T-cell (primary cell): ENCODE measurements around the gene ABCA9. TPM values are rescaled to one million over a fixed set of nuclear protein-coding genes. Genes with fewer than 3 reads are reported as not detected.

ENCODE experiments used
- ATAC-seq, 4 experiments: fragments of 200-7000 bp in 3 of 4; fragments of 150-1000 bp in 1 of 4; cut with Tn5 transposase; replicated peaks in 1 of 4; 1 replicate in 3 of 4; 2 replicates in 1 of 4; pipeline ENCODE4 v1.10.0; 2021; ENCODE audit warnings: moderate library complexity in 3 of 4, mild to moderate bottlenecking in 2 of 4, moderate number of reproducible peaks in 1 of 4
- CTCF ChIA-PET, 2 donors: fragments of 300-600 bp; sonication (Branson Sonifier 250); formaldehyde crosslinking; loops; one replicate each; lab custom pipeline; 2022; ENCODE audit warnings: antibody characterized with exemption in 2 of 2; lab: Charles Lee
- POLR2A ChIA-PET, 2 donors: fragments of 300-600 bp; sonication (Branson Sonifier 250); formaldehyde crosslinking; loops; one replicate each; lab custom pipeline; 2022; ENCODE audit warnings: antibody characterized with exemption in 2 of 2; lab: Charles Lee
- DNase-seq, 35 experiments: peaks; one replicate each; pipeline versions ENCODE4 v3.0.0 to v3.0.0-alpha.2; 2013 to 2023
- H3K27ac ChIP-seq: one replicate; pipeline ENCODE4 v1.5.1; 2013; ENCODE audit warnings: low read length
- H3K27me3 ChIP-seq, 2 experiments: replicated peaks in 1 of 2; 1 replicate in 1 of 2; 2 replicates in 1 of 2; pipeline versions ENCODE4 v1.6.1 to v1.7.0; 2013; ENCODE audit warnings: low read length in 1 of 2, mixed read lengths in 1 of 2; ENCODE audit not compliant: control insufficient read depth in 2 of 2, insufficient read depth in 2 of 2; ENCODE audit errors: extremely low read depth in 1 of 2
- H3K36me3 ChIP-seq, 2 donors: 1 replicate in 1 of 2; 2 replicates in 1 of 2; pipeline versions ENCODE4 v1.6.1 to v1.7.0; 2013; ENCODE audit warnings: low read length in 1 of 2; ENCODE audit not compliant: control insufficient read depth in 2 of 2, insufficient read depth in 1 of 2; ENCODE audit errors: extremely low read depth in 1 of 2
- H3K4me1 ChIP-seq, 2 experiments: 1 replicate in 1 of 2; 2 replicates in 1 of 2; pipeline versions ENCODE4 v1.6.1 to v1.7.0; 2013; ENCODE audit warnings: low read length in 2 of 2, mixed read lengths in 1 of 2; ENCODE audit not compliant: insufficient read depth in 2 of 2, control insufficient read depth in 1 of 2; ENCODE audit errors: extremely low read depth in 1 of 2
- H3K4me3 ChIP-seq, 2 donors: 1 replicate in 1 of 2; 2 replicates in 1 of 2; pipeline versions ENCODE4 v1.5.1 to v1.7.0; 2013; ENCODE audit warnings: mild to moderate bottlenecking in 2 of 2, low read length in 1 of 2, moderate library complexity in 1 of 2; ENCODE audit not compliant: control insufficient read depth in 1 of 2; ENCODE audit errors: extremely low read depth in 1 of 2
- H3K9me3 ChIP-seq: 2 replicates; pipeline ENCODE4 v1.7.0; 2013
- H3K27ac Mint-ChIP-seq, 2 donors: one replicate each; pipeline ENCODE4 v1.8.0; 2020 to 2021; ENCODE audit warnings: mild to moderate bottlenecking in 2 of 2, mixed read lengths in 2 of 2
- H3K27me3 Mint-ChIP-seq, 2 donors: one replicate each; pipeline ENCODE4 v1.8.0; 2021 to 2022; ENCODE audit warnings: mixed read lengths in 2 of 2
- H3K36me3 Mint-ChIP-seq: one replicate; pipeline ENCODE4 v1.8.0; 2021; ENCODE audit warnings: mixed read lengths
- H3K4me1 Mint-ChIP-seq, 3 donors: one replicate each; pipeline ENCODE4 v1.8.0; 2020 to 2022; ENCODE audit warnings: mixed read lengths in 3 of 3, mild to moderate bottlenecking in 1 of 3
- H3K4me3 Mint-ChIP-seq, 3 donors: one replicate each; pipeline ENCODE4 v1.8.0; 2020 to 2022; ENCODE audit warnings: mild to moderate bottlenecking in 3 of 3, mixed read lengths in 3 of 3, moderate library complexity in 3 of 3
- H3K9me3 Mint-ChIP-seq, 3 donors: one replicate each; pipeline ENCODE4 v1.8.0; 2020 to 2022; ENCODE audit warnings: mixed read lengths in 3 of 3
- WGBS: methylation state at CpG from one replicate; pipeline ENCODE4 v1.1.5; 2013; ENCODE audit warnings: missing lambda C conversion rate; ENCODE audit not compliant: insufficient coverage; 5-methylcytosine and 5-hydroxymethylcytosine counted together
- total RNA-seq, 35 experiments: library from RNA in 6 of 35; stranded (reverse) in 6 of 35; fragments of 120-200 nt in 1 of 35; gene quantifications; one replicate each; pipeline versions ENCODE4 v1.2.1 to v1.2.4 and lab custom pipeline; 2013 to 2026

Gene ABCA9
- total RNA-seq, 5 donors from 2014 or later (not counting 1 experiment from before 2014, with no cell fraction given): 0.05 to 0.06 (median 0.06) TPM; not detected in 2

DNA sequence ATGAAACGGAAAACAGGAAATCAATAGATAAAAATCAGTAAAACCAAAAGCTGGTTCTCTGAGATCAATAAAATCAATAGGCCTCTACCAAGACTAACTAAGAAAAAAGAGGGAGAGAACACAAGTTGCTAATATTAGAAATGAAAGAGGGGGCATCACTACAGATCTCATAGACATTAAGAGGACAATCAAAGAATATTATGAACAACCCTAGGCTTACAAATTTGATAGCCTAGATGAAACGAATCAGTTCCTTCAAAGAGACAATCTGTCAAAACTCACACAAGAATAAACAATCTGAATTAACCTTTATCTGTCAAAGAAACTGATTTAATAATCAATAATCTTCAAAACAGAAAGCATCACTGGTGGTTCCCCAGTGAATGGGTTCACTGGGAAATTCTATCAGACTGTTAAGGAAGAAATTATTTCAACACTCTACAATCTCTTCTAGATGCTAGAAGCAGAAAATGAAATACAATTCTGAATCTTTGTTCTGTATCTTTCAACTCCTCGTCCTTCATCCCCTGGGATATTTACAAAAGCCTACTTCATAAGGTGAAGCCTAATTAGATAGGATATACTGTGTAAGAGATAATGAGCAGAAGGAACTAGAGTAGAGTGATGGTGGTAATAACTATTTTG lies 4.4 kb downstream of the ABCA9 start:
- Mint-ChIP-seq H3K4me3 (no peak overlapping the region), H3K27ac (no peak overlapping the region), H3K36me3 (no peaks in the 10 kb centered on the region), H3K27me3 (peaks cover 0 to 7% of the 10 kb centered on the region in 2 donors), H3K4me1 (no peaks in the 10 kb centered on the region), H3K9me3 (peaks cover 15 to 33% (median 17%) of the 10 kb centered on the region in 3 donors)
- no peak overlapping the region for H3K4me3 ChIP-seq
- no CpG with 5 or more reads among the region's 3 CpGs for WGBS
- DNase-seq (no peak), ATAC-seq (no peak)
- ChIA-PET CTCF (interaction anchor here in 1 of 2 donors (0.7 kb wide), 1 partner anchor 30 kb away, joined by 3 read pairs; no protein-coding TSS in a partner anchor), POLR2A (no interaction called here)
- H3K27me3 ChIP-seq: no peaks in the 10 kb centered on the region
- H3K36me3 ChIP-seq: no peaks in the 10 kb centered on the region
- no peaks in the 10 kb centered on the region for H3K4me1 ChIP-seq
- H3K9me3 ChIP-seq: peaks cover 3% of the 10 kb centered on the region
- H3K27ac ChIP-seq: no peak overlapping the region

DNA sequence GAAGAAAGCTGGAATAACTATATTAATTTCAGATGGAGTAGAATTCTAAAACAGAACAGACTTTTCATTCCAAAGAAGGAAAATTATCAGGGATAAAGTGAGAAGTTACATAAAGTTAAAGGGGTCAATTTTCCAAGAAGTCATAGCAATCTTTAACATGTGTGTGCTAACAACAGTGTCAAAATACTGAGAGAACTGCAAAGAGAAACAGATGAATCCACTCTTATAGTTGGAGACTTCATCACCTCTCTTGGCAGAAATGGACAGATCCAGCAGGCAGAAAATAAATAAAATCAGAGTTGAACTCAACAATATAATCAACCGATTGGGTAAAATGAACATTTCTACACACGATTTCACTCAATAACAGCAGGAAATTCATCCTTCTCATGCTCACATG lies 5.4 kb downstream of the ABCA9 start:
- ATAC-seq (no peak), DNase-seq (no peak)
- no peak overlapping the region for H3K27ac Mint-ChIP-seq
- Histone ChIP-seq H3K27me3 (no peaks in the 10 kb centered on the region), H3K4me1 (no peaks in the 10 kb centered on the region), H3K4me3 (no peak overlapping the region), H3K9me3 (peaks cover 3% of the 10 kb centered on the region), H3K27ac (no peak overlapping the region), H3K36me3 (no peaks in the 10 kb centered on the region)
- POLR2A ChIA-PET: no interaction called here
- 100% methylated on average over 1 of the region's 2 CpGs for WGBS
- no peak overlapping the region for H3K4me3 Mint-ChIP-seq
- H3K4me1 Mint-ChIP-seq: no peaks in the 10 kb centered on the region
- no peaks in the 10 kb centered on the region for H3K36me3 Mint-ChIP-seq
- H3K9me3 Mint-ChIP-seq: peaks cover 15 to 33% (median 17%) of the 10 kb centered on the region in 3 donors
- H3K27me3 Mint-ChIP-seq: peaks cover 3 to 12% of the 10 kb centered on the region in 2 donors
- CTCF ChIA-PET: interaction anchor here in 1 of 2 donors (0.7 kb wide), 1 partner anchor 29 kb away, joined by 3 read pairs; no protein-coding TSS in a partner anchor

DNA sequence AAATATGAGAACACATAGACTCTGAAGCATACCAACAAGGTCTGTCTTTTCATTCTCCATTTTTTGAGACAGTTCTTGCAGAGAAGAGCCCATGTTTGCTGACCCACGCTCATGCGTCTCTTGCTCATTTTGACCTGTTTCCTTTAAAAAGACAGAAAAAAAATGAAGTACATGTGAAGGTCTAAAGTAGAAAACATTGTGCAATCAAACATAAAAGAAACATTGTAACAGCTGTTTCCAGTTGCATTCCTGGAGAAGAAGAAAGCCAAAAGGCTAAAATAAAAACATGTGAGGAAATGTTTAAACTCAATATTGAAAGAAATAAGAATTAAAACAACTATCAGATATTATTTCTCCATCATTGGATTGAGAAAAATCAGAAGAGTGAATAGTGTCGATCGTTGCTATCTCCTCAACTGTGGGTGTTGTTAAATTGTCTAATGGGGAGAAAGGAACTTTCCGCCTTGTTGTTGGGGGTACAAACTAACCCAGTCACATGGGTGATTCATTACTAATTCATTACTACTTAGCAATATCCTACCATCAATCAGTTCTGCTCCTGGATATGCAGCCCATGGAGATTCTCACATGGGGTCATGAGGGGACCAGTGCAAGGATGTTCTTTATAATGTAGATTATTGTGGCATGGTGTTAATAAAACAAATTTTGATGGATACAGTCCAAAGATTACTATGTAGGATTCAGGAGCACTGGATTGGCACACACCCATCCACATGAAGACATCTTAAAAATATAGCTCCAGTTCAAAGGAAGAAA lies 9.5 kb downstream of the ABCA9 start:
- Mint-ChIP-seq H3K4me1 (peaks cover 13 to 19% (median 18%) of the 10 kb centered on the region in 3 donors), H3K36me3 (no peaks in the 10 kb centered on the region), H3K27ac (no peak overlapping the region), H3K27me3 (peaks cover 3 to 10% of the 10 kb centered on the region in 2 donors), H3K4me3 (no peak overlapping the region), H3K9me3 (peaks cover 7 to 18% (median 11%) of the 10 kb centered on the region in 3 donors)
- WGBS: no CpG with 5 or more reads among the region's 5 CpGs
- Histone ChIP-seq H3K9me3 (peaks cover 3% of the 10 kb centered on the region), H3K27ac (no peak overlapping the region), H3K4me3 (no peak overlapping the region), H3K36me3 (no peaks in the 10 kb centered on the region), H3K27me3 (no peaks in the 10 kb centered on the region), H3K4me1 (peaks cover 0 to 18% of the 10 kb centered on the region in 2 experiments)
- DNase-seq (no peak), ATAC-seq (no peak)
- POLR2A ChIA-PET: no interaction called here
- CTCF ChIA-PET: no interaction called here

DNA sequence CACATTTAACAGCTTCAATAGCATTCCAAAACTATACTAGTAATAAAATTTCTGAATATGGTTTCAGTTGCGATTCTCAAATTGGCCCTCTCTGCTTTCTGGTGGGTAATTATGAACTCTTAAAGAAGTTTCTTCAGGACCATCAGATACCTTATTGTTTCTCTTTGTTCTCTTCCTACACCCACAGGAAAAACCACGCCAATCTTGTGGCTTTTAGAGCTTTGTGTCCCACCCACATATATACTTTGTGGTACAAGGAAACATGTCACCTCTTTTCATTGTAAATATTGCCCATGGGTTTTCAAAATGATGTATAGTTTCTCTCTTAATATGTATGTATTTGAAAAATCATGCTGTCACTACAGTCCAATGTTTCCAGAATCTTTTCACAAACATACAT lies 12.1 kb downstream of the ABCA9 start:
- no peaks in the 10 kb centered on the region for H3K36me3 ChIP-seq
- H3K36me3 Mint-ChIP-seq: no peaks in the 10 kb centered on the region
- peaks cover 0 to 18% of the 10 kb centered on the region in 2 experiments for H3K4me1 ChIP-seq
- peaks cover 3 to 10% of the 10 kb centered on the region in 2 donors for H3K27me3 Mint-ChIP-seq
- no peak overlapping the region for H3K27ac ChIP-seq
- no peak overlapping the region for H3K4me3 Mint-ChIP-seq
- ChIA-PET POLR2A (no interaction called here), CTCF (no interaction called here)
- no CpG with 5 or more reads among the region's 2 CpGs for WGBS
- peaks cover 13 to 19% (median 18%) of the 10 kb centered on the region in 3 donors for H3K4me1 Mint-ChIP-seq
- no peak overlapping the region for H3K4me3 ChIP-seq
- no peak overlapping the region for H3K27ac Mint-ChIP-seq
- ATAC-seq (no peak), DNase-seq (no peak)
- H3K9me3 Mint-ChIP-seq: peaks cover 3 to 4% (median 3%) of the 10 kb centered on the region in 3 donors
- no peaks in the 10 kb centered on the region for H3K27me3 ChIP-seq
- H3K9me3 ChIP-seq: no peaks in the 10 kb centered on the region

DNA sequence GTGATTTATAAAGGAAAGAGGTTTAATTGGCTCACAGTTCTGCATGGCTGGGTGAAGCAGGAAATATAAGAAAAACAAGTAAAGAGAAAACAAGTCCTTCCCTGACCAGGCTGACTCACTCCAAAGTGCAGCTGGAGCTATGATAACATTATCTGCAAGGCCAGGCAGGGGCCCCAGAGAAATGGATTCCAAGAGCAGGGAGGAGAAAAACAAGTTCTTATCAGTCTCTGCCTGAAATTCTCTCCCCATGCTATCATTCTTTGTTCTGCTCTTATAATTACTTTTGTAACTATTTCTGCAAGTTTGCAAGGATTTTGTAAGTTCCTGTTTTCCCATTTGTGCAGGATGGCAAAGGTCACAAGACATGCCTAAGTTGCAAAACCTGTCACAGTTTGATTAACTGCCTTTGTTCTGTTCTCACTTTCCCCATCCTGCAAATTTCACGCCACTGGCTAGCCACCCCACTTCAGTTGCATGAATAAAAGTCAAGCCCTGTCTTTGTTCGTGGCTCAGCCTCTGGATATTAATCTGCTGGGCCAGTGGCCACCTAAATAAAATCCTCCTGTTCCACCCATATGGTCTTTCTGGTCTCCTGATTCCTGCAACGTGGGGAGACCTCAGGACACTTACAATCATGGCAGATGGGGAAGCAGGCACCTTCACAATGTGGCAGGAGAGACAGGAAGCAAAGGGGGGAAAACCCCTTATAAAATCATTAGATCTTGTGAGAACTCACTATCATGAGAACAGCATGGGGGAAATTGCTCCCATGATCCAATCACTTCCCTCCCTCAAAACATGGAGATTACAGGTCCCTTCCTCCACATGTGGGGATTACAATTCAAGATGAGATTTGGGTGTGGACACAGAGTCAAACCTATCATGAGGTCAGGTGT lies 13.1 kb downstream of the ABCA9 start:
- Mint-ChIP-seq H3K27me3 (peaks cover 3 to 10% of the 10 kb centered on the region in 2 donors), H3K36me3 (no peaks in the 10 kb centered on the region), H3K27ac (no peak overlapping the region), H3K9me3 (no peaks in the 10 kb centered on the region), H3K4me1 (peaks cover 13 to 19% (median 18%) of the 10 kb centered on the region in 3 donors), H3K4me3 (no peak overlapping the region)
- POLR2A ChIA-PET: no interaction called here
- CTCF ChIA-PET: no interaction called here
- WGBS: 53% methylated on average over 2 of the region's 3 CpGs
- Histone ChIP-seq H3K27ac (no peak overlapping the region), H3K27me3 (no peaks in the 10 kb centered on the region), H3K4me3 (no peak overlapping the region), H3K9me3 (no peaks in the 10 kb centered on the region), H3K36me3 (no peaks in the 10 kb centered on the region), H3K4me1 (peaks cover 0 to 18% of the 10 kb centered on the region in 2 experiments)
- no peak for ATAC-seq
- no peak for DNase-seq
